ENCODE results near the gene EBLN2. TPM values are rescaled to one million over a fixed set of nuclear protein-coding genes. Genes with fewer than 3 reads are reported as not detected.

The EBLN2 gene
- total and polyA plus RNA-seq, 9 of the 15 experiments (the other 6 are each of a cell fraction or from before 2014, with no cell fraction given) = 0.39 to 4.6 (median 2.2) TPM

DNA sequence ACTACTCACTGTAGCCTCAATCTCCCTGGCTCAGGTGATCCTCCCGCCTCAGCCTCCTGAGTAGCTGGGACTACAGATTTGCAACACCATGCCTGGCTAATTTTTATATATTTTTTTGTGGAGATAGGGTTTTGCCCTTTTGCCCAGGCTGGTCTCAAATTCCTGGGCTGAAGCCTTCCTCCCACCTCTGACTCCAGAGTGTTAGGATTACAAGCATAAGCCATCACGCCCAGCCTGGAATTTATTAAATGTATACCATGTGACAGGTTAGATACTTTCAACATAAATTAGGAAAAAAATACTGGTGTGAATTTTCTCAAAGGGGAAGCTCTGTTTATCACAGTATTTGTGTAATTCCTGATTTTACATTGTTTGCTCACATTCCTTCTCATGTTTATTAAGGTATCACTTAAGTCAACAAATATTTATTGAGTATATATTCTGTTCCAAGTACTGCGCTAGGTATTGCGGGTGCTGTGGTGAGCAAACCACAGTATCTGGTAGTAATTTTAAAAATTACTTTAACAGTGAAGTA, 40.1 kb upstream of the EBLN2 start:
- 97% methylated on average over 3 of the region's 4 CpGs for WGBS (ENCODE audit: insufficient coverage, low coverage, missing lambda C conversion rate)
- no peaks in the 10 kb centered on the region for H3K9me3 ChIP-seq (replicated peaks; ENCODE audit: control insufficient read depth, insufficient read depth, low read depth, low read length)
- in situ Hi-C loops (cut with MboI) = no loop called here
- no peak overlapping the region for H3K4me2 ChIP-seq (ENCODE audit: insufficient read depth, low read length)
- no peak overlapping the region for H3K27ac ChIP-seq (ENCODE audit: extremely low read depth, low read depth, low read length)
- ATAC-seq (no peak), FAIRE-seq (no peak), DNase-seq (ENCODE audit: extremely low read depth in 1 of 4, low spot score in 3 of 4) (no peak)
- H3K4me3 ChIP-seq = no peak overlapping the region
- BruUV-seq (replicated peaks) = no TSS peak
- H4K20me1 ChIP-seq (replicated peaks; ENCODE audit: control insufficient read depth, insufficient read depth, low read length) = peaks cover 14% of the 10 kb centered on the region; the same call in 1 of the 2 replicates
- H3K27me3 ChIP-seq (ENCODE audit: control insufficient read depth in 2 of 2, insufficient read depth in 2 of 2, low read length in 2 of 2) = no peaks in the 10 kb centered on the region
- H2AFZ ChIP-seq (ENCODE audit: low read depth, low read length) = no peak overlapping the region
- intact Hi-C loops (cut with micrococcal nuclease) = no loop called here
- ChIA-PET CTCF (ENCODE audit: low intra/inter-chr PET ratio) (no interaction called here), POLR2A (interaction anchor here (0.6 to 1.7 kb wide), 3 partner anchors 11 to 12 kb away, joined by 3 read pairs; no protein-coding TSS in a partner anchor)
- H3K9me1 ChIP-seq (ENCODE audit: control insufficient read depth, insufficient read depth, low read length) = no peaks in the 10 kb centered on the region
- peaks cover 99% of the 10 kb centered on the region for H3K79me2 ChIP-seq (ENCODE audit: control insufficient read depth, insufficient read depth, low read length)
- no peak overlapping the region for H3K9ac ChIP-seq (ENCODE audit: insufficient read depth in 1 of 2, low read depth in 2 of 2, low read length in 2 of 2)
- peaks cover 9% of the 10 kb centered on the region for H3K36me3 ChIP-seq (ENCODE audit: control insufficient read depth, insufficient read depth, low read length)
- no peak for TF ChIP-seq BMI1 (IDR thresholded peaks at IDR 0.05; ENCODE audit: low read length)
- TF ChIP-seq SRSF7 (optimal IDR thresholded peaks at IDR 0.05; ENCODE audit: low read depth, low read length) = no peak
- TF ChIP-seq ZNF699 (CRISPR knock-in tag; IDR thresholded peaks at IDR 0.05; ENCODE audit: insufficient replicate concordance) = no peak
- TF ChIP-seq ZNF124 (CRISPR knock-in tag; IDR thresholded peaks at IDR 0.05) = no peak
- no peaks in the 10 kb centered on the region; a peak in 1 of 5 replicates for H3K4me1 ChIP-seq (replicated peaks in 1 of 2; ENCODE audit: control insufficient read depth in 2 of 2, insufficient read depth in 2 of 2, low read length in 2 of 2)

GRCh38 chr3:73024836-73025235, 36.6 kb upstream of the EBLN2 start:
- H3K9me3 ChIP-seq (replicated peaks; ENCODE audit: control insufficient read depth, insufficient read depth, low read depth, low read length) = 0 out of 2 replicates have a peak, but pooled peaks cover 3% of the 10 kb centered on the region
- H3K9me1 ChIP-seq (ENCODE audit: control insufficient read depth, insufficient read depth, low read length) = no peaks in the 10 kb centered on the region
- no peak overlapping the region for H2AFZ ChIP-seq (ENCODE audit: low read depth, low read length)
- H3K4me3 ChIP-seq = no peak overlapping the region
- FAIRE-seq (no peak), ATAC-seq (peak; percentile 38), DNase-seq (ENCODE audit: extremely low read depth in 1 of 4, low spot score in 3 of 4) (peak in 3 of 4 experiments; percentile 19 to 23 (median 21))
- in situ Hi-C loops (cut with MboI) (no loop called here), intact Hi-C loops (cut with micrococcal nuclease) (no loop called here)
- H3K4me2 ChIP-seq (ENCODE audit: insufficient read depth, low read length) = no peak overlapping the region
- peak overlapping the region; percentile 28; the same call in 1 of the 3 replicates for H3K27ac ChIP-seq (ENCODE audit: extremely low read depth, low read depth, low read length)
- ChIA-PET POLR2A (interaction anchor here (1.3 kb wide), 1 partner anchor 45 kb away, joined by 3 read pairs; no protein-coding TSS in a partner anchor), CTCF (ENCODE audit: low intra/inter-chr PET ratio) (no interaction called here)
- H3K36me3 ChIP-seq (ENCODE audit: control insufficient read depth, insufficient read depth, low read length) = peaks cover 14% of the 10 kb centered on the region
- peaks cover 15% of the 10 kb centered on the region for H4K20me1 ChIP-seq (replicated peaks; ENCODE audit: control insufficient read depth, insufficient read depth, low read length)
- peaks cover 9 to 10% of the 10 kb centered on the region in 2 experiments; a peak in 3 of 5 replicates for H3K4me1 ChIP-seq (replicated peaks in 1 of 2; ENCODE audit: control insufficient read depth in 2 of 2, insufficient read depth in 2 of 2, low read length in 2 of 2)
- no TSS peak for BruUV-seq (replicated peaks)
- peaks cover 100% of the 10 kb centered on the region for H3K79me2 ChIP-seq (ENCODE audit: control insufficient read depth, insufficient read depth, low read length)
- no peak overlapping the region for H3K9ac ChIP-seq (ENCODE audit: insufficient read depth in 1 of 2, low read depth in 2 of 2, low read length in 2 of 2)
- no peaks in the 10 kb centered on the region for H3K27me3 ChIP-seq (ENCODE audit: control insufficient read depth in 2 of 2, insufficient read depth in 2 of 2, low read length in 2 of 2)
- TF ChIP-seq NR2F6 (CRISPR knock-in tag; IDR thresholded peaks at IDR 0.05) (no peak), KLF1 (tag; IDR thresholded peaks at IDR 0.05) (no peak), NFYB (IDR thresholded peaks at IDR 0.05; ENCODE audit: extremely low read depth, insufficient read length) (peak; percentile 18), USF1 (CRISPR knock-in tag; IDR thresholded peaks at IDR 0.05) (peak; percentile 33; the same call in 1 of the 2 replicates), CSDE1 (IDR thresholded peaks at IDR 0.05) (no peak), RBFOX2 (IDR thresholded peaks at IDR 0.05; ENCODE audit: low read depth, low read length) (no peak)
- TF ChIP-seq, protein P1, sequence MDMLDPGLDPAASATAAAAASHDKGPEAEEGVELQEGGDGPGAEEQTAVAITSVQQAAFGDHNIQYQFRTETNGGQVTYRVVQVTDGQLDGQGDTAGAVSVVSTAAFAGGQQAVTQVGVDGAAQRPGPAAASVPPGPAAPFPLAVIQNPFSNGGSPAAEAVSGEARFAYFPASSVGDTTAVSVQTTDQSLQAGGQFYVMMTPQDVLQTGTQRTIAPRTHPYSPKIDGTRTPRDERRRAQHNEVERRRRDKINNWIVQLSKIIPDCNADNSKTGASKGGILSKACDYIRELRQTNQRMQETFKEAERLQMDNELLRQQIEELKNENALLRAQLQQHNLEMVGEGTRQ (CRISPR knock-in tag; IDR thresholded peaks at IDR 0.05) = peak; percentile 20; the same call in 1 of the 2 replicates

All from K562 (cell line).